Activated effector memory CD4-positive, alpha-beta T cell treated with anti-CD3 and anti-CD28 coated beads, Interleukin-2, amount 50 U/mL, for 16 hours (primary cell): ENCODE results near the gene MSI2.

Experiments
- DNase-seq: peaks from one replicate; pipeline ENCODE4 v3.0.0-alpha.2; 2020

Gene MSI2

GRCh38 chr17:57631871-57632270, 375.5 kb downstream of the MSI2 start:
- no peak for DNase-seq

GRCh38 chr17:57632294-57632693, 376.0 kb downstream of the MSI2 start:
- no peak for DNase-seq

GRCh38 chr17:57633236-57633635, 376.9 kb downstream of the MSI2 start:
- no peak for DNase-seq

GRCh38 chr17:57634713-57635465, 378.6 kb downstream of the MSI2 start:
- no peak for DNase-seq

- DNase-seq = no peak
These were observed 380.0 kb downstream of the MSI2 start for GRCh38 chr17:57636274-57636673.

GRCh38 chr17:57636985-57637665, 380.8 kb downstream of the MSI2 start:
- no peak for DNase-seq

GRCh38 chr17:57637666-57638010, 381.3 kb downstream of the MSI2 start:
- DNase-seq = no peak

- DNase-seq = no peak
These were observed 382.0 kb downstream of the MSI2 start for GRCh38 chr17:57638284-57638683.

GRCh38 chr17:57639381-57639780, 383.1 kb downstream of the MSI2 start:
- DNase-seq = no peak

- no peak for DNase-seq
These were observed 383.8 kb downstream of the MSI2 start for GRCh38 chr17:57640079-57640478.

GRCh38 chr17:57641761-57642160, 385.4 kb downstream of the MSI2 start:
- no peak for DNase-seq

- no peak for DNase-seq
These were observed 386.7 kb downstream of the MSI2 start for GRCh38 chr17:57643062-57643461.

- DNase-seq = no peak
These were observed 388.0 kb downstream of the MSI2 start for GRCh38 chr17:57644326-57644725.

- DNase-seq = no peak
These were observed 389.8 kb downstream of the MSI2 start for GRCh38 chr17:57645950-57646665.

GRCh38 chr17:57648720-57649119, 392.4 kb downstream of the MSI2 start:
- no peak for DNase-seq

GRCh38 chr17:57649191-57649590, 392.9 kb downstream of the MSI2 start:
- DNase-seq = no peak

- no peak for DNase-seq
These were observed 393.6 kb downstream of the MSI2 start for GRCh38 chr17:57649731-57650484.

GRCh38 chr17:57650548-57650947, 394.2 kb downstream of the MSI2 start:
- DNase-seq = no peak

GRCh38 chr17:57651451-57651850, 395.1 kb downstream of the MSI2 start:
- DNase-seq = no peak

GRCh38 chr17:57651996-57652395, 395.7 kb downstream of the MSI2 start:
- DNase-seq = no peak

GRCh38 chr17:57652811-57653210, 396.5 kb downstream of the MSI2 start:
- no peak for DNase-seq

GRCh38 chr17:57653279-57653678, 397.0 kb downstream of the MSI2 start:
- DNase-seq = no peak

- no peak for DNase-seq
These were observed 397.9 kb downstream of the MSI2 start for GRCh38 chr17:57654040-57654775.
